Ishikawa (cell line): ENCODE results near the gene ADAT1.
A peak's percentile ranks its signal among the peaks of the same experiment; 100 is the strongest.

Experiments used
- CEBPB ChIP-seq: IDR thresholded peaks from 2 replicates; pipeline ENCODE4 v1.6.1; 2012
- CREB1 ChIP-seq: IDR thresholded peaks from 2 replicates; pipeline ENCODE4 v1.6.1; 2012; ENCODE audit warnings: low read depth
- EGR1 ChIP-seq: IDR thresholded peaks from 2 replicates; pipeline ENCODE4 v1.6.1; 2012
- EP300 ChIP-seq: IDR thresholded peaks from 2 replicates; pipeline ENCODE4 v1.6.1; 2012; ENCODE audit warnings: borderline replicate concordance
- FOXM1 ChIP-seq: IDR thresholded peaks from 2 replicates; pipeline ENCODE4 v1.6.1; 2012; ENCODE audit warnings: low read depth, borderline replicate concordance
- NFIC ChIP-seq: IDR thresholded peaks from 2 replicates; pipeline ENCODE4 v1.6.1; 2012
- RAD21 ChIP-seq: IDR thresholded peaks from 2 replicates; pipeline ENCODE4 v1.6.1; 2012; ENCODE audit warnings: low read depth
- TAF1 ChIP-seq: IDR thresholded peaks from 2 replicates; pipeline ENCODE4 v1.6.1; 2012; ENCODE audit warnings: low read depth, mild to moderate bottlenecking
- TCF12 ChIP-seq: IDR thresholded peaks from 2 replicates; pipeline ENCODE4 v1.6.1; 2012; ENCODE audit warnings: low read depth
- TEAD4 ChIP-seq: IDR thresholded peaks from 2 replicates; pipeline ENCODE4 v1.6.1; 2012
- YY1 ChIP-seq: IDR thresholded peaks from 2 replicates; pipeline ENCODE4 v1.6.1; 2012; ENCODE audit warnings: low read depth
- ZBTB7A ChIP-seq: IDR thresholded peaks from 2 replicates; pipeline ENCODE4 v1.6.1; 2012; ENCODE audit warnings: low read depth
- TF ChIP-seq, protein P1 (sequence below): IDR thresholded peaks from 2 replicates; pipeline ENCODE4 v1.6.1; 2012
- TF ChIP-seq, protein P2 (sequence below): IDR thresholded peaks from 2 replicates; pipeline ENCODE4 v1.6.1; 2012
- TF ChIP-seq, protein P3 (sequence below): IDR thresholded peaks from 2 replicates; pipeline ENCODE4 v1.6.1; 2012; ENCODE audit warnings: low read depth, mild to moderate bottlenecking

The ADAT1 gene

DNA sequence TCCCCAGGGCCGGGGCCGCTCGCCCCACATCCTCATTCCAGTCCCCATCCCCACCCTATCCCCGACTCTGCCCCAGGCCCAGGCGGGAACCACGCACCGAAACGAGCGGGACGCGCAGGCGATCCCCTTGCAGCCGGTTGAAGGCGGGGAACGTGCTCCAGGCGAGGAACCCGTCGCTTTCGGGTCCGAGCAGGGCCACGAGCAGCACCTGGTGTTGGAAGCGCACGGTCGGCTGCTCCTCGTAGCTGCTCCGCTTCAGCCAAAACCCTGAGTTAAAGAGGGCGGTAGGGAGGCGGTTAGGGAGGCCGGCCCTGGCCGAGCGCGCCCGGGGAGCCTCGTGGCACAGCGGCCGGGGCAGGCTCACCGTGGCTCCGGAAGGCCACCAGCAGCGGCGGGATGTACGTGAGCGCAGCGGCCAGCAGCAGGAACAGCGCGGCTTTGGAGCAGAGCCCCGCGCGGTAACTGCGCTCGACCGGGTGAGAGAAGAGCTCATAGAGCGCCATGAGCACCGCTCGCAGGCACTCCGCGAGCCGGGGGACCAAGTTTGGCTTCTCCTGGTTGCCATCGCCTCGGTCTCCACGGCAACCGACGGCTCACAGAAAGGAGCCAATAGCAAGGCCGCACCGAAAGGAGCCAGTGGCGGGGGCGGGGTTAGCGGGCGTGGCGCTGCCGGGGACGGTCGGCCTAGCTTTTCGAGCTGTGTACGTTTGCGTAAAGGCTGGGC is 67.2 kb downstream of the ADAT1 start, which contains the start of gene TMEM231:
TMEM231 (minus strand) TSS at position 546 of the 724 bp plus-strand sequence; CDS start at position 503, 43 bp downstream.
- TF ChIP-seq EGR1 (peak; percentile 58), YY1 (no peak), TCF12 (peak; percentile 5; the same call in 1 of the 2 replicates), EP300 (no peak), RAD21 (no peak), CREB1 (no peak), TAF1 (peak; percentile 55), CEBPB (no peak)
- TF ChIP-seq, protein P1, sequence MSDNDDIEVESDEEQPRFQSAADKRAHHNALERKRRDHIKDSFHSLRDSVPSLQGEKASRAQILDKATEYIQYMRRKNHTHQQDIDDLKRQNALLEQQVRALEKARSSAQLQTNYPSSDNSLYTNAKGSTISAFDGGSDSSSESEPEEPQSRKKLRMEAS, result peak; percentile 83
- TF ChIP-seq, protein P2, sequence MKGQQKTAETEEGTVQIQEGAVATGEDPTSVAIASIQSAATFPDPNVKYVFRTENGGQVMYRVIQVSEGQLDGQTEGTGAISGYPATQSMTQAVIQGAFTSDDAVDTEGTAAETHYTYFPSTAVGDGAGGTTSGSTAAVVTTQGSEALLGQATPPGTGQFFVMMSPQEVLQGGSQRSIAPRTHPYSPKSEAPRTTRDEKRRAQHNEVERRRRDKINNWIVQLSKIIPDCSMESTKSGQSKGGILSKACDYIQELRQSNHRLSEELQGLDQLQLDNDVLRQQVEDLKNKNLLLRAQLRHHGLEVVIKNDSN, result no peak

DNA sequence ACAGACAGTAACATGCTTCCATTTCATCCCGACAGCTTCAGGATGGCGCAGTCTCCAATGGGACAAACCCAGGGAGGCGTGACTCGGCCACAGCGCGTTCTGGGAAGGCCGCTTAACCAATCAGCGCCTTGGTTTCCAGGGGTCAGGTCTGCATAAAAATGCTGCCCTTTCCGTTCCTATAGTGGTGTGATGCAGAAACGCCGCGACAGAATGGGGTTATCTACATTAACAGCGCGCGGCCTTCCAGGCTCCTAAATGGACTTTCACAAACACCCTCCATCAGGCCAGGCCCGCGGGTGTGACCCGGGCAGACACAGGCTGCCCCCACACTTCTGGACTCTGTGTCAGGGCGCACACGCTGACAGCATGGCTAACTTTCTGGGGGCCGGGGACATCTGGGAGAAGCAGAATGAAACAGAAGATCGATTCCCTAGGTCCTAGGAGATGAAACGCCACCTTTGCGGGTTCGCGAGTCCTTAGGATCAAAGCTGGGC is 67.8 kb downstream of the ADAT1 start:
- TF ChIP-seq, protein P2, result no peak
- TF ChIP-seq CREB1 (peak; percentile 83), YY1 (0 out of 2 replicates have a peak, but pooled peaks have one; percentile 28), TCF12 (0 out of 2 replicates have a peak, but pooled peaks have one; percentile 26), TAF1 (peak; percentile 23; the same call in 1 of the 2 replicates)

DNA sequence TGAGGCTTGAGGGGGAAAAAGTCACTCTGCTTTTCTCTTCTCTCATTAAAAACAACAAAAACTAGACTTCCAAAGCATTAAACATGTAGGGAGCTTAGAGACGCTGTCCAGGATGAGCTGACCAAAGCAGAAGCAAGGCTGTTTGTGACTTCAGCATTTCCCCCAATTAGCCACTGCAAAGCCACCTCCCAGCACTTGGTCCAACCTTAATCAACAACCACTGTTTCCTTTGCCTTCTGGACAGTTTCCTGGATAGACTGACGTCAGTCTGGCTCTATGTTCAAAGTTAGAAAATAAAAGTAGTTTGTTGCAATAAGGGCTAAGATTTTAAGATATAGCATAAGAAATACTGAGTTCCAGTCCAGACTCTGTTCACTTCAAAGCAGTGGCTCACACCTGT is 70.1 kb downstream of the ADAT1 start:
- TF ChIP-seq YY1, result no peak
- TF ChIP-seq, protein P2, result no peak
- no peak for TF ChIP-seq EP300
- TF ChIP-seq NFIC, result no peak
- no peak for TF ChIP-seq TEAD4
- TF ChIP-seq EGR1, result no peak
- no peak for TF ChIP-seq CEBPB
- TF ChIP-seq CREB1, result no peak
- TF ChIP-seq, protein P1, result no peak
- no peak for TF ChIP-seq FOXM1
- no peak for TF ChIP-seq TCF12
- TF ChIP-seq TAF1, result no peak
- TF ChIP-seq ZBTB7A, result no peak
- TF ChIP-seq, protein P3, sequence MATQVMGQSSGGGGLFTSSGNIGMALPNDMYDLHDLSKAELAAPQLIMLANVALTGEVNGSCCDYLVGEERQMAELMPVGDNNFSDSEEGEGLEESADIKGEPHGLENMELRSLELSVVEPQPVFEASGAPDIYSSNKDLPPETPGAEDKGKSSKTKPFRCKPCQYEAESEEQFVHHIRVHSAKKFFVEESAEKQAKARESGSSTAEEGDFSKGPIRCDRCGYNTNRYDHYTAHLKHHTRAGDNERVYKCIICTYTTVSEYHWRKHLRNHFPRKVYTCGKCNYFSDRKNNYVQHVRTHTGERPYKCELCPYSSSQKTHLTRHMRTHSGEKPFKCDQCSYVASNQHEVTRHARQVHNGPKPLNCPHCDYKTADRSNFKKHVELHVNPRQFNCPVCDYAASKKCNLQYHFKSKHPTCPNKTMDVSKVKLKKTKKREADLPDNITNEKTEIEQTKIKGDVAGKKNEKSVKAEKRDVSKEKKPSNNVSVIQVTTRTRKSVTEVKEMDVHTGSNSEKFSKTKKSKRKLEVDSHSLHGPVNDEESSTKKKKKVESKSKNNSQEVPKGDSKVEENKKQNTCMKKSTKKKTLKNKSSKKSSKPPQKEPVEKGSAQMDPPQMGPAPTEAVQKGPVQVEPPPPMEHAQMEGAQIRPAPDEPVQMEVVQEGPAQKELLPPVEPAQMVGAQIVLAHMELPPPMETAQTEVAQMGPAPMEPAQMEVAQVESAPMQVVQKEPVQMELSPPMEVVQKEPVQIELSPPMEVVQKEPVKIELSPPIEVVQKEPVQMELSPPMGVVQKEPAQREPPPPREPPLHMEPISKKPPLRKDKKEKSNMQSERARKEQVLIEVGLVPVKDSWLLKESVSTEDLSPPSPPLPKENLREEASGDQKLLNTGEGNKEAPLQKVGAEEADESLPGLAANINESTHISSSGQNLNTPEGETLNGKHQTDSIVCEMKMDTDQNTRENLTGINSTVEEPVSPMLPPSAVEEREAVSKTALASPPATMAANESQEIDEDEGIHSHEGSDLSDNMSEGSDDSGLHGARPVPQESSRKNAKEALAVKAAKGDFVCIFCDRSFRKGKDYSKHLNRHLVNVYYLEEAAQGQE, result no peak
- TF ChIP-seq RAD21, result no peak

DNA sequence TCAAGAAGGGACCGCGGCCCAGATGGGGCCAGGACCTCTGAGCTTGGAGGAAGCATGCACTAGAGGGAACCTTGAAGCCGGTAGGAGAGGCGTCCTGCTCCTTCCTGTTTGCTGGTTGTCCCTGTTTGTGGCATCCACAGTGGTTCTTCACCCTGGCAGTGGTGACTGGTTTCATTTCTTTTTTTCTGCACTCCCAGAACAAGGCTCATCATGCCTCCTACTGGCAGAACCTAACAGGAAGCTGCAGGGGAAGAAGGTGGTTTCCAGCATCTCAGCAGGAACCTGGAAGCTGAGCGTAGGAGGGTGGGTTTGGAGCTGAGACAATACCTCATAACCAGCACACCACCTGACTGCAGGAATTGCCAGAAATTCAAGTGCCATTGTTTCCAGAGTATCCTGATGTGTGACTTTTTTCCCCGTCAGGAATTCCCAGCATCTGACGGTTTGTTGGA is 72.8 kb downstream of the ADAT1 start:
- TF ChIP-seq, protein P2, result peak; percentile 81
- TF ChIP-seq TCF12 (peak; percentile 65; the same call in 1 of the 2 replicates), TEAD4 (peak; percentile 83), NFIC (peak; percentile 92), TAF1 (no peak), EGR1 (peak; percentile 77; the same call in 1 of the 2 replicates), EP300 (peak; percentile 77; the same call in 1 of the 2 replicates), YY1 (peak; percentile 38; the same call in 1 of the 2 replicates), RAD21 (peak; percentile 94), FOXM1 (no peak; the same call in 1 of the 2 replicates), CEBPB (no peak), ZBTB7A (no peak), CREB1 (no peak)
- TF ChIP-seq, protein P3, result no peak
- TF ChIP-seq, protein P1, result peak; percentile 41; the same call in 1 of the 2 replicates
